Kidney capillary endothelial cell (primary cell): ENCODE measurements around the gene CHCHD3.

ENCODE experiments used
- DNase-seq: peaks from one replicate; pipeline ENCODE4 v3.0.0-alpha.2; 2018; ENCODE audit warnings: low spot score

The CHCHD3 gene

GRCh38 chr7:132773527-132773956, 308.3 kb downstream of the CHCHD3 start:
- no peak for DNase-seq

GRCh38 chr7:132771301-132771730, 310.6 kb downstream of the CHCHD3 start:
- DNase-seq: no peak

GRCh38 chr7:132770055-132770454, 311.8 kb downstream of the CHCHD3 start:
- DNase-seq: no peak

- no peak for DNase-seq
These were observed 312.6 kb downstream of the CHCHD3 start for GRCh38 chr7:132769280-132769679.

- no peak for DNase-seq
These were observed 313.8 kb downstream of the CHCHD3 start for GRCh38 chr7:132768099-132768498.

GRCh38 chr7:132767378-132767777, 314.5 kb downstream of the CHCHD3 start:
- no peak for DNase-seq

- DNase-seq: no peak
These were observed 315.2 kb downstream of the CHCHD3 start for GRCh38 chr7:132766660-132767059.

- no peak for DNase-seq
These were observed 316.0 kb downstream of the CHCHD3 start for GRCh38 chr7:132765861-132766260.

GRCh38 chr7:132764762-132765161, 317.1 kb downstream of the CHCHD3 start:
- no peak for DNase-seq

GRCh38 chr7:132760866-132761265, 321.0 kb downstream of the CHCHD3 start:
- no peak for DNase-seq

- DNase-seq: no peak
These were observed 321.7 kb downstream of the CHCHD3 start for GRCh38 chr7:132760244-132760623.

GRCh38 chr7:132759482-132760243, 322.2 kb downstream of the CHCHD3 start:
- no peak for DNase-seq

GRCh38 chr7:132758986-132759385, 322.9 kb downstream of the CHCHD3 start:
- DNase-seq: no peak

- no peak for DNase-seq
These were observed 324.1 kb downstream of the CHCHD3 start for GRCh38 chr7:132757783-132758182.

- DNase-seq: no peak
These were observed 325.4 kb downstream of the CHCHD3 start for GRCh38 chr7:132756484-132756990.

- DNase-seq: no peak
These were observed 326.1 kb downstream of the CHCHD3 start for GRCh38 chr7:132755538-132756483.

- no peak for DNase-seq
These were observed 329.5 kb downstream of the CHCHD3 start for GRCh38 chr7:132752431-132752830.

GRCh38 chr7:132751244-132751647, 330.6 kb downstream of the CHCHD3 start:
- no peak for DNase-seq

GRCh38 chr7:132750530-132751217, 331.2 kb downstream of the CHCHD3 start:
- no peak for DNase-seq

GRCh38 chr7:132750096-132750495, 331.8 kb downstream of the CHCHD3 start:
- no peak for DNase-seq

GRCh38 chr7:132745510-132745909, 336.4 kb downstream of the CHCHD3 start:
- no peak for DNase-seq

GRCh38 chr7:132743974-132744373, 337.9 kb downstream of the CHCHD3 start:
- DNase-seq: no peak
